Breast epithelium (tissue), 4 donors: ENCODE results near the gene CTSC. TPM values are rescaled to one million over a fixed set of nuclear protein-coding genes. Genes with fewer than 3 reads are reported as not detected.

Experiments
- DNase-seq, 2 donors: peaks; one replicate each; pipeline ENCODE4 v3.0.0-alpha.2; 2019; ENCODE audit warnings: low spot score in 2 of 2
- H3K27ac ChIP-seq, 2 donors: fragments of 200-600 bp; sonication (generic) in 1 of 2; one replicate each; pipeline ENCODE4 v1.5.1; 2016 to 2019; ENCODE audit warnings: mild to moderate bottlenecking in 1 of 2
- H3K27me3 ChIP-seq, 2 donors: fragments of 200-600 bp; sonication (generic) in 1 of 2; one replicate each; pipeline versions ENCODE4 v1.5.1 to v1.6.0; 2017 to 2019; ENCODE audit warnings: control low read depth in 1 of 2, mild to moderate bottlenecking in 1 of 2
- H3K36me3 ChIP-seq: fragments of 200-600 bp; one replicate; pipeline ENCODE4 v1.5.1; 2019
- H3K4me1 ChIP-seq, 2 donors: fragments of 200-600 bp; sonication (generic); one replicate each; pipeline ENCODE4 v1.5.1; 2016 to 2019; ENCODE audit warnings: control low read depth in 1 of 2
- H3K4me3 ChIP-seq, 3 donors: fragments of 200-600 bp; sonication (generic); 1 replicate in 2 of 3; 2 replicates in 1 of 3; pipeline ENCODE4 v1.5.1; 2016 to 2019; ENCODE audit warnings: mild to moderate bottlenecking in 3 of 3, moderate library complexity in 2 of 3
- H3K9me3 ChIP-seq, 2 donors: fragments of 200-600 bp; sonication (generic) in 1 of 2; one replicate each; pipeline ENCODE4 v1.5.1; 2016 to 2019; ENCODE audit warnings: control low read depth in 1 of 2
- POLR2A ChIP-seq: fragments of 450-650 bp; IDR thresholded peaks from one replicate; pipeline ENCODE4 v1.6.1; 2016; ENCODE audit warnings: antibody characterized with exemption, mild to moderate bottlenecking, moderate library complexity
- POLR2AphosphoS5 ChIP-seq, 3 donors: sonication (generic); formaldehyde crosslinking; IDR thresholded peaks; one replicate each; pipeline ENCODE4 v1.6.1; 2017; ENCODE audit warnings: antibody characterized with exemption in 3 of 3
- intact Hi-C: fragments of 100-400 bp; cut with DNase I; formaldehyde crosslinking; loops from one replicate; pipeline ENCODE4 v1.15.1; 2023; ENCODE audit warnings: low total_unique reads
- total RNA-seq, 3 donors: library from RNA; depleted of rRNA; stranded (reverse); fragments of >200 nt; gene quantifications; one replicate each; pipeline ENCODE4 v1.1.0, GENCODE V29; 2016
- TF ChIP-seq, protein P1 (sequence below), 3 donors: fragments of 450-650 bp; IDR thresholded peaks; one replicate each; pipeline ENCODE4 v1.5.1; 2016 to 2017; ENCODE audit warnings: antibody characterized with exemption in 3 of 3, mild to moderate bottlenecking in 3 of 3, moderate library complexity in 3 of 3

CTSC gene
- total RNA-seq, 3 donors from 2014 or later: 56.0 to 103 (median 64.1) TPM

DNA sequence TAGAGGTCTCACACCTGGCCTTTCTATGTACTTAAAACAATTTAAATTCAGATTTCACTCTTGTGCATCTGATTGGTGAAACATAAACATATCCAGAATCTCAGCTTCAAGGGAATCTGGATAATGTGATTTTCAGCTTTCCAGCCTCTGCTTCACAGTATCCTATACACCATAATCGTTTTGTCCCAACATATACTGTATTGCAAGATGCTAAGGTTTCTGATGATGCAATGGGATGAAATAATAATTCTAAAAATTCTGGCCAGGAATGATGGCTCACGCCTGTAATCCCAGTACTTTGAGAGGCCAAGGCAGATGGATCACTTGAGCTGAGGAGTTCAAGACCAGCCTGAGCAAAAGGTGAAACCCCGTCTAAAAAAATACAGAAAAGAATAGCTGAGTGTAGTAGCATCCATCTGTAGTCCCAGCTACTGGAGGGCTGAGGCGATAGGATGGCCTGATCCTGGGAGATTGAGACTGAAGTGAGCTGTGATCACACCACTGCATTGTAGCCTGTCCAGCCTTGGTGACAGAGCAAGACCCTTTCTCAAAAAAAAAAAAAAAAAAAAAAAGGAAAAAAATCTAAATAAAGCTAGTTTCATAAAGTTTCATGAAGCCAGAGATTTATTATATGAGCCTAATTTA, 41.0 kb upstream of the CTSC start:
- intact Hi-C loops: no loop called here
- H3K4me1 ChIP-seq: no peaks in the 10 kb centered on the region
- no peaks in the 10 kb centered on the region for H3K27me3 ChIP-seq
- H3K36me3 ChIP-seq: no peaks in the 10 kb centered on the region
- no peak for DNase-seq
- no peaks in the 10 kb centered on the region for H3K9me3 ChIP-seq
- no peak overlapping the region for H3K4me3 ChIP-seq
- TF ChIP-seq POLR2AphosphoS5 (IDR thresholded peaks at IDR 0.05): no peak
- TF ChIP-seq POLR2A: no peak
- TF ChIP-seq, protein P1, sequence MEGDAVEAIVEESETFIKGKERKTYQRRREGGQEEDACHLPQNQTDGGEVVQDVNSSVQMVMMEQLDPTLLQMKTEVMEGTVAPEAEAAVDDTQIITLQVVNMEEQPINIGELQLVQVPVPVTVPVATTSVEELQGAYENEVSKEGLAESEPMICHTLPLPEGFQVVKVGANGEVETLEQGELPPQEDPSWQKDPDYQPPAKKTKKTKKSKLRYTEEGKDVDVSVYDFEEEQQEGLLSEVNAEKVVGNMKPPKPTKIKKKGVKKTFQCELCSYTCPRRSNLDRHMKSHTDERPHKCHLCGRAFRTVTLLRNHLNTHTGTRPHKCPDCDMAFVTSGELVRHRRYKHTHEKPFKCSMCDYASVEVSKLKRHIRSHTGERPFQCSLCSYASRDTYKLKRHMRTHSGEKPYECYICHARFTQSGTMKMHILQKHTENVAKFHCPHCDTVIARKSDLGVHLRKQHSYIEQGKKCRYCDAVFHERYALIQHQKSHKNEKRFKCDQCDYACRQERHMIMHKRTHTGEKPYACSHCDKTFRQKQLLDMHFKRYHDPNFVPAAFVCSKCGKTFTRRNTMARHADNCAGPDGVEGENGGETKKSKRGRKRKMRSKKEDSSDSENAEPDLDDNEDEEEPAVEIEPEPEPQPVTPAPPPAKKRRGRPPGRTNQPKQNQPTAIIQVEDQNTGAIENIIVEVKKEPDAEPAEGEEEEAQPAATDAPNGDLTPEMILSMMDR (IDR thresholded peaks at IDR 0.05): no peak
- no peak overlapping the region for H3K27ac ChIP-seq

DNA sequence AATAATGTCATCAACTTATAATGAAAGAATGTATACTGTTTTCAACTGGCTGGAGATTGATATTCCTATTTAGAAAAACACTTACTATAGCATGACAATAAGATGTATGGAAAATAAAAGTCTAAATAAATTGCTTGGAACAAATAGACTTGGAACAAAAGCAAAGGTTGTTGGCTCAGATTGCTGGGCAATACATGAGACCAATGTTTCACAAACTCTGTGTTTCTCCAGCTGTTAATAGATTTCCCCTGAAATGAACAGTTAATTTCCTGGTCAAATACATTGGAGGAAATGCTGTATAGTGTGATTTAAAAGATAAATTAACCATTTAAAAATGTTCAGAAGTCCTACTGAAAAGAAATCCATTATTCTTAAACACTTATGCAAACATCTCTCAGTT, 40.1 kb upstream of the CTSC start:
- no peak overlapping the region for H3K4me3 ChIP-seq
- H3K4me1 ChIP-seq: no peaks in the 10 kb centered on the region
- no peaks in the 10 kb centered on the region for H3K36me3 ChIP-seq
- no peaks in the 10 kb centered on the region for H3K27me3 ChIP-seq
- DNase-seq: no peak
- no peak overlapping the region for H3K27ac ChIP-seq
- intact Hi-C loops: no loop called here
- no peak for TF ChIP-seq POLR2A
- no peak for TF ChIP-seq POLR2AphosphoS5 (IDR thresholded peaks at IDR 0.05)
- TF ChIP-seq, protein P1 (IDR thresholded peaks at IDR 0.05): no peak
- H3K9me3 ChIP-seq: no peaks in the 10 kb centered on the region

DNA sequence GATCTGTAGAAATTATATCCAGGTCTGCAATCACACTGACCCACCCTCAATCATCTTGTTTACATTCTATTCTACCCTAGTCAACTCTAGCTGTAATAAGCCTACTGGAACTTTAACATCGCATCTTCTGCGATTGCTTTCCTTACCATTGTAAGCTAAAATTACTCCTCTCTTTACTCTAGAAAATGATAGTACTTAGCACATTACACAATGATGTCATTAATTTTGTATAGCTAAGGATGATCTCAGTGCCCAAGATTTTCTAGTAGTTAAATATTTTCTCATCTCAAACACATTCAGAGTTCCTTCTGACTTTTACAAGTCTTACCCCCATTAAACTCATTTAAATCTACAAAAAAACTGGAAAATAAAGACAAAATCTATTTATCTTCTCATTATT, 39.6 kb upstream of the CTSC start:
- Histone ChIP-seq H3K36me3 (no peaks in the 10 kb centered on the region), H3K4me3 (no peak overlapping the region), H3K27ac (no peak overlapping the region), H3K27me3 (no peaks in the 10 kb centered on the region), H3K4me1 (no peaks in the 10 kb centered on the region), H3K9me3 (no peaks in the 10 kb centered on the region)
- no peak for DNase-seq
- intact Hi-C loops: no loop called here
- TF ChIP-seq POLR2AphosphoS5 (IDR thresholded peaks at IDR 0.05): no peak
- no peak for TF ChIP-seq POLR2A
- TF ChIP-seq, protein P1 (IDR thresholded peaks at IDR 0.05): no peak

DNA sequence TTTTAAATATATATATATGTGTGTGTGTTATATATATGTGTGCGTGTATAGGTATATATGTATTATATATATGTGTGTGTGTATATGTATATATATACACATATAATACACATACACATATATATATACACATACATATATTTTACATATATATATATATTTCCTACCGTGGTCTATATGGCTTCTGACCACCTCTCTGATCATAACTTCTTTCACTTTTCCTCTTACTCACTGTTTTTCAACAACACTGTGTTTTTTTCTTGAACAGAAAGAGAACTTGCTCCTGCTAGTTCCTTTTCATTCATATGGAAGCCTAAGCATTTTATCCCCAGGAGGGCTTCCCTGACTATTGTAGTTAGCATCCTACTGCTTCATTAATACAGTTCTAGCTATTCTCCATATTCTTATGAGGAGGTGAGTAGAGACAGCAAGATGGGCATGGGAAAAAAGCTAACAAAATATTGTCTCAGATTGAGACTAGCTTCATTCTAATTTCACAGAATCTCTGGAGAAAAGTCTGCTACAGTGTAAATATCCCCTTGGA, 38.5 kb upstream of the CTSC start:
- intact Hi-C loops: no loop called here
- Histone ChIP-seq H3K36me3 (no peaks in the 10 kb centered on the region), H3K4me3 (no peak overlapping the region), H3K27ac (no peak overlapping the region), H3K27me3 (no peaks in the 10 kb centered on the region), H3K9me3 (no peaks in the 10 kb centered on the region), H3K4me1 (no peaks in the 10 kb centered on the region)
- DNase-seq: no peak
- TF ChIP-seq, protein P1 (IDR thresholded peaks at IDR 0.05): no peak
- no peak for TF ChIP-seq POLR2A
- TF ChIP-seq POLR2AphosphoS5 (IDR thresholded peaks at IDR 0.05): no peak

DNA sequence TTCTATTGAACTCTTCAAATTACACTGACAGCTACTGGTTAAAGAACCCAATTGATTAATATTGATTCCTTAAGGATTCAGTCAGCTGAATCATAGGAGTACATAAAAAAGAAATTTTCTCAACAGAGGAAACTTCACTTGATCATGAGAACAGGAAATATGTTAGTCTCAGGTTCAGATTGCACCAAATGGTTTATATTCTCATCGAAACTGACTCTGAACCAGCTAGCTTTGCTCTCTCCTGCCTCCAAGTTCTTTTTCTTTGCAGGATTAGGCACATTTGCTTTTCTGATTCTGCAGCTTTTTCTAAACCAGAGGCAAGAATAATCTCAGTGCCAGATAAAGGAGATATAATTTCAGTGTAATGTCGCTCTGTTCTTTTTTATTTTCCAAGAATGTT, 33.2 kb upstream of the CTSC start:
- H3K9me3 ChIP-seq: no peaks in the 10 kb centered on the region
- intact Hi-C loops: loop anchor here (5.0 kb wide), 1 partner anchor 978 kb away; no protein-coding TSS in a partner anchor
- no peak overlapping the region for H3K27ac ChIP-seq
- H3K4me3 ChIP-seq: no peak overlapping the region
- H3K36me3 ChIP-seq: no peaks in the 10 kb centered on the region
- no peaks in the 10 kb centered on the region for H3K27me3 ChIP-seq
- H3K4me1 ChIP-seq: no peaks in the 10 kb centered on the region
- DNase-seq: no peak
- TF ChIP-seq, protein P1 (IDR thresholded peaks at IDR 0.05): no peak
- TF ChIP-seq POLR2AphosphoS5 (IDR thresholded peaks at IDR 0.05) (no peak), POLR2A (no peak)
